Measurements from ENCODE around the gene HIPK2. TPM values are rescaled to one million over a fixed set of nuclear protein-coding genes. Genes with fewer than 3 reads are reported as not detected.
A peak's percentile ranks its signal among the peaks of the same experiment; 100 is the strongest.

The HIPK2 gene
- total RNA-seq, 1 experiment from 2014 or later, result 35.2 TPM

DNA sequence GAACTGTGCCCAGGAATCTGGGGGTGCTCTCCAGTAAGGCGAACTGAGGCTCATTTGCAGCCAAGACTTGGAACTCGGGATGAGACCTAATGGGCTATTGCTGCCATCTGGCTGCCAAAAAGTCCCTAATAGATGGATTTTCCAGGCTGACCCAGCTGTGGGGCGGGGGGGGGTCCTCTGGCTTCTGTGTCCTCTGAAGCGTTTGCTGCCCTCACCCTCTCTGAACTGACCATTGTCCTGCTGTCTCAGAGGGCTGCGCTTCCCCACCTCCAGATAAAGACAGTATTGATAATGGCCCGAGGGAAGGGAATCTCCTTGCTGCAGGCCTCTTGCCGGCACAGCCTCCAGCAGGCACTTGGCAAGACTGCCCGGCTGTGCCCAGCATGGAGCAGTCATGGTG is 207.7 kb downstream of the HIPK2 start:
- BruUV-seq (replicated peaks), result no TSS peak
- no peak overlapping the region for H3K4me3 ChIP-seq
- DNase-seq, result no peak
- H3K4me1 ChIP-seq (replicated peaks; ENCODE audit: insufficient read depth), result no peaks in the 10 kb centered on the region
- H3K4me2 ChIP-seq, result no peak overlapping the region
- no peaks in the 10 kb centered on the region for H3K36me3 ChIP-seq (ENCODE audit: low read depth)
- H3K9me2 ChIP-seq (ENCODE audit: insufficient read depth), result no peaks in the 10 kb centered on the region
- peak; percentile 35; the same call in 1 of the 2 replicates for TF ChIP-seq CTCF (conservative IDR thresholded peaks at IDR 0.05)
- no peak for TF ChIP-seq EZH2 (IDR thresholded peaks at IDR 0.05; ENCODE audit: low read depth)
- H2AFZ ChIP-seq, result no peak overlapping the region
- intact Hi-C loops (cut with micrococcal nuclease; ENCODE audit: unreplicated experiment), result no loop called here
- H3K9me3 ChIP-seq (ENCODE audit: insufficient read depth, low read depth), result no peaks in the 10 kb centered on the region
- H3K27me3 ChIP-seq (ENCODE audit: insufficient read depth, low read depth), result no peaks in the 10 kb centered on the region
- H4K20me1 ChIP-seq (ENCODE audit: insufficient read depth), result no peaks in the 10 kb centered on the region
- H3K79me2 ChIP-seq (ENCODE audit: low read depth), result no peaks in the 10 kb centered on the region
- H3K27ac ChIP-seq, result no peak overlapping the region
- no peaks in the 10 kb centered on the region for H3F3A ChIP-seq (ENCODE audit: insufficient read depth, low read depth)
- ChIA-PET CTCF (no interaction called here), POLR2A (ENCODE audit: unreplicated experiment) (no interaction called here)

- Histone ChIP-seq H3K79me2 (ENCODE audit: low read depth) (no peaks in the 10 kb centered on the region), H3K9me2 (ENCODE audit: insufficient read depth) (no peaks in the 10 kb centered on the region), H3K27me3 (ENCODE audit: insufficient read depth, low read depth) (no peaks in the 10 kb centered on the region), H3K9me3 (ENCODE audit: insufficient read depth, low read depth) (no peaks in the 10 kb centered on the region), H3K4me2 (no peak overlapping the region), H3F3A (ENCODE audit: insufficient read depth, low read depth) (no peaks in the 10 kb centered on the region), H3K4me3 (no peak overlapping the region), H3K4me1 (replicated peaks; ENCODE audit: insufficient read depth) (no peaks in the 10 kb centered on the region), H3K27ac (no peak overlapping the region), H4K20me1 (ENCODE audit: insufficient read depth) (no peaks in the 10 kb centered on the region), H3K36me3 (ENCODE audit: low read depth) (no peaks in the 10 kb centered on the region), H2AFZ (no peak overlapping the region)
- CTCF ChIA-PET, result no interaction called here
- no TSS peak for BruUV-seq (replicated peaks)
- intact Hi-C loops (cut with micrococcal nuclease; ENCODE audit: unreplicated experiment), result loop anchor here (5.0 kb wide), 1 partner anchor 67 kb away; no protein-coding TSS in a partner anchor
- POLR2A ChIA-PET (ENCODE audit: unreplicated experiment), result no interaction called here
- no peak for DNase-seq
- TF ChIP-seq CTCF (conservative IDR thresholded peaks at IDR 0.05), result no peak
- no peak for TF ChIP-seq EZH2 (IDR thresholded peaks at IDR 0.05; ENCODE audit: low read depth)
Measured at GRCh38 chr7:139568813-139569490, 208.8 kb downstream of the HIPK2 start.

GRCh38 chr7:139568346-139568675 is 209.5 kb downstream of the HIPK2 start:
- H3K79me2 ChIP-seq (ENCODE audit: low read depth), result no peaks in the 10 kb centered on the region
- H2AFZ ChIP-seq, result no peak overlapping the region
- BruUV-seq (replicated peaks), result no TSS peak
- TF ChIP-seq CTCF (conservative IDR thresholded peaks at IDR 0.05) (no peak), EZH2 (IDR thresholded peaks at IDR 0.05; ENCODE audit: low read depth) (no peak)
- H3K4me1 ChIP-seq (replicated peaks; ENCODE audit: insufficient read depth), result no peaks in the 10 kb centered on the region
- H3K9me3 ChIP-seq (ENCODE audit: insufficient read depth, low read depth), result no peaks in the 10 kb centered on the region
- no peak for DNase-seq
- ChIA-PET POLR2A (ENCODE audit: unreplicated experiment) (no interaction called here), CTCF (no interaction called here)
- H3F3A ChIP-seq (ENCODE audit: insufficient read depth, low read depth), result no peaks in the 10 kb centered on the region
- H3K27ac ChIP-seq, result no peak overlapping the region
- intact Hi-C loops (cut with micrococcal nuclease; ENCODE audit: unreplicated experiment), result loop anchor here (5.0 kb wide), 1 partner anchor 66 kb away; no protein-coding TSS in a partner anchor
- no peaks in the 10 kb centered on the region for H3K36me3 ChIP-seq (ENCODE audit: low read depth)
- no peaks in the 10 kb centered on the region for H3K9me2 ChIP-seq (ENCODE audit: insufficient read depth)
- H3K27me3 ChIP-seq (ENCODE audit: insufficient read depth, low read depth), result no peaks in the 10 kb centered on the region
- H3K4me2 ChIP-seq, result no peak overlapping the region
- H3K4me3 ChIP-seq, result no peak overlapping the region
- H4K20me1 ChIP-seq (ENCODE audit: insufficient read depth), result no peaks in the 10 kb centered on the region
